ENCODE measurements around the gene PKP2. TPM values are rescaled to one million over a fixed set of nuclear protein-coding genes. Genes with fewer than 3 reads are reported as not detected.

Gene PKP2
- total and polyA plus RNA-seq, 11 donors: 111 to 576 (median 368) TPM

- ATAC-seq: peak; percentile 44 to 73 (median 72)
- H3K36me3 ChIP-seq: peaks cover 0 to 41% (median 38%) of the 10 kb centered on the region in 9 donors
These were observed 141.4 kb downstream of the PKP2 start for GRCh38 chr12:32755051-32755653.

DNA sequence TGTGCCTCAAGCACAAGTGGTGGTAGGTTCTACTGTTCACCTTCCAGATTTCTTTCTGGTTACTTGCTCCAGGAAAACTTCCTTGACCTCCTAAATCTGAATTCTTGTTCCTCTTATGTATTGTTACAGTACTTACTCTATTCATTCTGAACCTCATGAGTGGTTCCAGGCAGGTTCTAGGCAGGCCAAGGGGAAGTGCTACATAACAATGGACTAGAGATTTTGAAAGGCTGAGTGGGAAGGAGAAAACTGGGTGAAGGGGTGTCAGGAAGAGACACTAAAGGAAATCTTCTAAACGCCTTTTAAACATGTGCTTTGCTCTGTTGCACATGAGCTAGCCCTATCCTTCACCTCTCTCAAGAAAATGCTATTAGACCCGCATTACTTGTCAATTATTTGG lies 142.5 kb downstream of the PKP2 start:
- ATAC-seq: no peak
- no peaks in the 10 kb centered on the region for H3K27me3 ChIP-seq
- TF ChIP-seq, protein P1, sequence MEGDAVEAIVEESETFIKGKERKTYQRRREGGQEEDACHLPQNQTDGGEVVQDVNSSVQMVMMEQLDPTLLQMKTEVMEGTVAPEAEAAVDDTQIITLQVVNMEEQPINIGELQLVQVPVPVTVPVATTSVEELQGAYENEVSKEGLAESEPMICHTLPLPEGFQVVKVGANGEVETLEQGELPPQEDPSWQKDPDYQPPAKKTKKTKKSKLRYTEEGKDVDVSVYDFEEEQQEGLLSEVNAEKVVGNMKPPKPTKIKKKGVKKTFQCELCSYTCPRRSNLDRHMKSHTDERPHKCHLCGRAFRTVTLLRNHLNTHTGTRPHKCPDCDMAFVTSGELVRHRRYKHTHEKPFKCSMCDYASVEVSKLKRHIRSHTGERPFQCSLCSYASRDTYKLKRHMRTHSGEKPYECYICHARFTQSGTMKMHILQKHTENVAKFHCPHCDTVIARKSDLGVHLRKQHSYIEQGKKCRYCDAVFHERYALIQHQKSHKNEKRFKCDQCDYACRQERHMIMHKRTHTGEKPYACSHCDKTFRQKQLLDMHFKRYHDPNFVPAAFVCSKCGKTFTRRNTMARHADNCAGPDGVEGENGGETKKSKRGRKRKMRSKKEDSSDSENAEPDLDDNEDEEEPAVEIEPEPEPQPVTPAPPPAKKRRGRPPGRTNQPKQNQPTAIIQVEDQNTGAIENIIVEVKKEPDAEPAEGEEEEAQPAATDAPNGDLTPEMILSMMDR (IDR thresholded peaks at IDR 0.05): no peak
- no peak for TF ChIP-seq POLR2A (IDR thresholded peaks at IDR 0.05)
- DNase-seq: no peak
- WGBS, 4 donors: 41 to 63% (median 48%) methylated on average over 2 of the region's 2 CpGs
- peak overlapping the region in 9 of 12 donors; percentile 71 to 98 (median 83) for H3K4me3 ChIP-seq
- H3K36me3 ChIP-seq: peaks cover 0 to 51% (median 48%) of the 10 kb centered on the region in 9 donors
- no peaks in the 10 kb centered on the region for H3K9me3 ChIP-seq
- H3K27ac ChIP-seq: peak overlapping the region in 4 of 12 donors; percentile 89 to 95 (median 94)
- H3K4me1 ChIP-seq: peaks cover 5 to 28% (median 16%) of the 10 kb centered on the region in 12 donors
- intact Hi-C loops (cut with DNase I): loop anchor here in 1 of 10 donors (10.0 kb wide), 1 partner anchor 389 kb away; no protein-coding TSS in a partner anchor

More at GRCh38 chr12:32755051-32755653, 141.4 kb downstream of the PKP2 start:
- H3K4me3 ChIP-seq: peak overlapping the region; percentile 71 to 98 (median 84)
- H3K27ac ChIP-seq: peak overlapping the region; percentile 61 to 95 (median 89)
- no peaks in the 10 kb centered on the region for H3K9me3 ChIP-seq
- WGBS, 4 donors: 0 to 1% (median 0%) methylated on average over 17 to 40 of the region's 40 CpGs
- intact Hi-C loops (cut with DNase I): loop anchor here in 9 of 10 donors (1.0 to 10.0 kb wide), 5 partner anchors 162 to 1267 kb away; partner anchors contain the start of gene ALG10 (in 7 of the 9)
- peak; percentile 47 to 81 (median 62) for DNase-seq
- TF ChIP-seq, protein P1 (IDR thresholded peaks at IDR 0.05): peak; percentile 27 to 67 (median 53)
- TF ChIP-seq POLR2A (IDR thresholded peaks at IDR 0.05): no peak
- peaks cover 5 to 28% (median 16%) of the 10 kb centered on the region in 12 donors for H3K4me1 ChIP-seq
- H3K27me3 ChIP-seq: no peaks in the 10 kb centered on the region

GRCh38 chr12:32753605-32754004 lies 143.0 kb downstream of the PKP2 start:
- intact Hi-C loops (cut with DNase I): loop anchor here in 1 of 10 donors (10.0 kb wide), 1 partner anchor 389 kb away; no protein-coding TSS in a partner anchor
- no peak for ATAC-seq
- Histone ChIP-seq H3K4me3 (peak overlapping the region in 3 of 12 donors; percentile 76 to 87 (median 80)), H3K27ac (peak overlapping the region in 2 of 12 donors; percentile 92 to 95), H3K9me3 (no peaks in the 10 kb centered on the region), H3K36me3 (peaks cover 0 to 56% (median 53%) of the 10 kb centered on the region in 9 donors), H3K4me1 (peaks cover 5 to 28% (median 16%) of the 10 kb centered on the region in 12 donors), H3K27me3 (no peaks in the 10 kb centered on the region)
- WGBS, 4 donors: 45 to 52% (median 48%) methylated on average over 4 of the region's 4 CpGs
- no peak for TF ChIP-seq POLR2A (IDR thresholded peaks at IDR 0.05)
- TF ChIP-seq, protein P1 (IDR thresholded peaks at IDR 0.05): no peak
- DNase-seq: no peak

GRCh38 chr12:32743264-32743663 lies 153.3 kb downstream of the PKP2 start:
- Histone ChIP-seq H3K36me3 (peaks cover 0 to 100% (median 97%) of the 10 kb centered on the region in 9 donors), H3K27me3 (no peaks in the 10 kb centered on the region), H3K9me3 (no peaks in the 10 kb centered on the region), H3K27ac (no peak overlapping the region), H3K4me1 (peaks cover 0 to 14% (median 4%) of the 10 kb centered on the region in 12 donors), H3K4me3 (no peak overlapping the region)
- WGBS, 4 donors: 91 to 98% (median 97%) methylated on average over 2 of the region's 2 CpGs
- no peak for TF ChIP-seq POLR2A (IDR thresholded peaks at IDR 0.05)
- TF ChIP-seq, protein P1 (IDR thresholded peaks at IDR 0.05): no peak
- DNase-seq (no peak), ATAC-seq (no peak)
- intact Hi-C loops (cut with DNase I): no loop called here
